Activated CD4-positive, alpha-beta T cell treated with anti-CD3 and anti-CD28 coated beads, Interleukin-2, amount 50 U/mL, for 1 hour (primary cell): ENCODE data around the gene WDR55.
"Not testable (repeated sequence)": the region's sequence is repeated elsewhere in the genome, so short reads cannot be mapped to it uniquely, and the experiment has no call there.

Experiments used
- DNase-seq: peaks from one replicate; pipeline ENCODE4 v3.0.0-alpha.2; 2020

The WDR55 gene

GRCh38 chr5:140713562-140714094, 48.9 kb downstream of the WDR55 start:
- no peak for DNase-seq

DNA sequence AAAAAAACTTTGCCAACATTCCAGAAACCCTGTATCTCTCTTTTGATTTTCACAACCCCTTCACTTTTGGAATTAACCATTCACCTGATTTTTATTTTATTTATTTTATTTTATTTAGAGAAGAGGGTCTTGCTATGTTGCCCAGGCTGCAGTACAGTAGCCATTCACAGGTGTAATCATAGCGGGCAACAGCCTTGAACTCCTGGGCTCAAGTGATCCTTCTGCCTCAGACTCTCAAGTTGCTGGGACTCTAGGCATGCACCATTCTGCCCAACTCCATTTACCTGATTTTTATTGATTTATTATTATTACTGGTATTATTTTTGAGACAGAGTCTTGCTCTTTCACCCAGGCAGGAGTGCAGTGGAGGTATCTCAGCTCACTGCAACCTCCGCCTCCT, 51.5 kb downstream of the WDR55 start:
- not testable (repeated sequence) for DNase-seq

DNA sequence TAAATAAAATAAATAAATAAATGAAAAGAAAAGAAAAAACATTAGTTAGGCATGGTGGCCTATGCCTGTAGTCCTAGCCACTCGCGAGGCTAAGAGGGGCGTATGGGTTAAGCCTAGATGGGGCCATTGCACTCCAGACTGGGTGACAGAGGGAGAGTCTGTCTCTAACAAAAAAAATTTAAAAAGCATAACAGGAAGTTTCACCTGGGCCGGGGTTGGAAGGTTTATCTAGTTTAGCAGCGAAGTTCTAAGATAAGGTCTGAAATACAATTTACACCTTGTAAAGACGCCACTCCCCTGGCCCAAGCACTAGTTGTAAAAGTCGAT, 53.5 kb downstream of the WDR55 start:
- no peak for DNase-seq

GRCh38 chr5:140720738-140721137, 56.0 kb downstream of the WDR55 start:
- DNase-seq: not testable (repeated sequence)

- DNase-seq: not testable (repeated sequence)
Measured at GRCh38 chr5:140721395-140721794, 56.7 kb downstream of the WDR55 start.
